ENCODE results near the gene BTN1A1. TPM values are rescaled to one million over a fixed set of nuclear protein-coding genes. Genes with fewer than 3 reads are reported as not detected.

BTN1A1 gene
- total RNA-seq, 1 experiment from 2014 or later, result 0.15 TPM

GRCh38 chr6:26543953-26544352 lies 43.9 kb downstream of the BTN1A1 start:
- Mint-ChIP-seq H3K27ac (0 out of 2 replicates have a peak overlapping the region, but pooled peaks have one; percentile 28), H3K4me1 (peaks cover 16% of the 10 kb centered on the region), H3K4me3 (no peak overlapping the region), H3K9me3 (no peaks in the 10 kb centered on the region), H3K36me3 (peaks cover 32% of the 10 kb centered on the region), H3K27me3 (ENCODE audit: low read depth) (no peaks in the 10 kb centered on the region)
- DNase-seq (ENCODE audit: low spot score) (no peak), ATAC-seq (peak; percentile 71)
- ChIA-PET POLR2A (interaction anchor here (0.7 kb wide), 1 partner anchor 632 kb away, joined by 5 read pairs; no protein-coding TSS in a partner anchor), CTCF (no interaction called here)
- no peak for TF ChIP-seq ZBTB21 (CRISPR knock-in tag; IDR thresholded peaks at IDR 0.05; ENCODE audit: borderline replicate concordance)
- no peak for TF ChIP-seq FOXP1 (CRISPR knock-in tag; IDR thresholded peaks at IDR 0.05; ENCODE audit: borderline replicate concordance)
- no peak for TF ChIP-seq PRRX2 (CRISPR knock-in tag; IDR thresholded peaks at IDR 0.05)
- no peak for TF ChIP-seq TEAD4 (CRISPR knock-in tag; IDR thresholded peaks at IDR 0.05)
- no peak for TF ChIP-seq ETV6 (CRISPR knock-in tag; IDR thresholded peaks at IDR 0.05)
- no peak for TF ChIP-seq USF2 (CRISPR knock-in tag; IDR thresholded peaks at IDR 0.05)
- no peak for TF ChIP-seq E2F1 (CRISPR knock-in tag; IDR thresholded peaks at IDR 0.05)
- TF ChIP-seq, protein P1, sequence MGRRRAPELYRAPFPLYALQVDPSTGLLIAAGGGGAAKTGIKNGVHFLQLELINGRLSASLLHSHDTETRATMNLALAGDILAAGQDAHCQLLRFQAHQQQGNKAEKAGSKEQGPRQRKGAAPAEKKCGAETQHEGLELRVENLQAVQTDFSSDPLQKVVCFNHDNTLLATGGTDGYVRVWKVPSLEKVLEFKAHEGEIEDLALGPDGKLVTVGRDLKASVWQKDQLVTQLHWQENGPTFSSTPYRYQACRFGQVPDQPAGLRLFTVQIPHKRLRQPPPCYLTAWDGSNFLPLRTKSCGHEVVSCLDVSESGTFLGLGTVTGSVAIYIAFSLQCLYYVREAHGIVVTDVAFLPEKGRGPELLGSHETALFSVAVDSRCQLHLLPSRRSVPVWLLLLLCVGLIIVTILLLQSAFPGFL (CRISPR knock-in tag; IDR thresholded peaks at IDR 0.05; ENCODE audit: borderline replicate concordance), result no peak
- no peak for TF ChIP-seq MXD4 (CRISPR knock-in tag; IDR thresholded peaks at IDR 0.05; ENCODE audit: borderline replicate concordance)
- TF ChIP-seq ZMAT4 (CRISPR knock-in tag; IDR thresholded peaks at IDR 0.05), result no peak
- TF ChIP-seq NR2C2 (CRISPR knock-in tag; IDR thresholded peaks at IDR 0.05), result no peak
- no peak for TF ChIP-seq IRF2 (CRISPR knock-in tag; IDR thresholded peaks at IDR 0.05; ENCODE audit: borderline replicate concordance, low read depth)
- TF ChIP-seq NFE2L1 (CRISPR knock-in tag; IDR thresholded peaks at IDR 0.05), result no peak
- TF ChIP-seq ELF4 (CRISPR knock-in tag; IDR thresholded peaks at IDR 0.05; ENCODE audit: low read depth), result no peak
- no peak for TF ChIP-seq CDX4 (CRISPR knock-in tag; IDR thresholded peaks at IDR 0.05; ENCODE audit: borderline replicate concordance)
- TF ChIP-seq TP53 (CRISPR knock-in tag; IDR thresholded peaks at IDR 0.05), result no peak

DNA sequence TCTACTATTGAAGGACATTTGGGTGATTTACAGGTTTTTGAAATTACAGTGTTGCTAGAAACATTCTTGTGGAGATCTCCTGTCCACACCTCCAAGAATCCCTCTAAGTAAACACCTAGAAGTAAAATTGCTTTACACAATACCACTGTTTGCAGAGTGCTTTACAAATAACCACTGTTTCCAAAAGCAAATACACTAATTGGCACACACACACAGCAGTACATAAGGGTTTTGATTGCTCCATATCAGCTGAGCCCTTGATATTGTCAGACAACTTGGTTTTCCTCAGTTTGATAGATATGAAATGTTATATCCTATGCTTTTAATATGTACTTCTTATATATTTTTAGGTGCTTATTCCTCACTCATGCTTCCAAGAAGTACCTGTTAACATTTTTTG lies 44.4 kb downstream of the BTN1A1 start:
- Mint-ChIP-seq H3K4me1 (peaks cover 14% of the 10 kb centered on the region), H3K36me3 (peaks cover 32% of the 10 kb centered on the region), H3K27ac (no peak overlapping the region), H3K9me3 (no peaks in the 10 kb centered on the region), H3K27me3 (ENCODE audit: low read depth) (no peaks in the 10 kb centered on the region), H3K4me3 (no peak overlapping the region)
- ChIA-PET CTCF (no interaction called here), POLR2A (no interaction called here)
- no peak for DNase-seq (ENCODE audit: low spot score)
- ATAC-seq, result no peak
- TF ChIP-seq MYBL2 (CRISPR knock-in tag; IDR thresholded peaks at IDR 0.05) (no peak), HMGA2 (CRISPR knock-in tag; IDR thresholded peaks at IDR 0.05) (no peak), RELA (CRISPR knock-in tag; IDR thresholded peaks at IDR 0.05; ENCODE audit: borderline replicate concordance) (no peak), TP53 (CRISPR knock-in tag; IDR thresholded peaks at IDR 0.05) (no peak), FOXP1 (CRISPR knock-in tag; IDR thresholded peaks at IDR 0.05; ENCODE audit: borderline replicate concordance) (no peak), MLX (CRISPR knock-in tag; IDR thresholded peaks at IDR 0.05) (no peak), ZNF423 (CRISPR knock-in tag; IDR thresholded peaks at IDR 0.05) (no peak), FOXJ3 (CRISPR knock-in tag; IDR thresholded peaks at IDR 0.05; ENCODE audit: borderline replicate concordance) (no peak), ESRRA (CRISPR knock-in tag; IDR thresholded peaks at IDR 0.05; ENCODE audit: borderline replicate concordance) (no peak)
- TF ChIP-seq, protein P2, sequence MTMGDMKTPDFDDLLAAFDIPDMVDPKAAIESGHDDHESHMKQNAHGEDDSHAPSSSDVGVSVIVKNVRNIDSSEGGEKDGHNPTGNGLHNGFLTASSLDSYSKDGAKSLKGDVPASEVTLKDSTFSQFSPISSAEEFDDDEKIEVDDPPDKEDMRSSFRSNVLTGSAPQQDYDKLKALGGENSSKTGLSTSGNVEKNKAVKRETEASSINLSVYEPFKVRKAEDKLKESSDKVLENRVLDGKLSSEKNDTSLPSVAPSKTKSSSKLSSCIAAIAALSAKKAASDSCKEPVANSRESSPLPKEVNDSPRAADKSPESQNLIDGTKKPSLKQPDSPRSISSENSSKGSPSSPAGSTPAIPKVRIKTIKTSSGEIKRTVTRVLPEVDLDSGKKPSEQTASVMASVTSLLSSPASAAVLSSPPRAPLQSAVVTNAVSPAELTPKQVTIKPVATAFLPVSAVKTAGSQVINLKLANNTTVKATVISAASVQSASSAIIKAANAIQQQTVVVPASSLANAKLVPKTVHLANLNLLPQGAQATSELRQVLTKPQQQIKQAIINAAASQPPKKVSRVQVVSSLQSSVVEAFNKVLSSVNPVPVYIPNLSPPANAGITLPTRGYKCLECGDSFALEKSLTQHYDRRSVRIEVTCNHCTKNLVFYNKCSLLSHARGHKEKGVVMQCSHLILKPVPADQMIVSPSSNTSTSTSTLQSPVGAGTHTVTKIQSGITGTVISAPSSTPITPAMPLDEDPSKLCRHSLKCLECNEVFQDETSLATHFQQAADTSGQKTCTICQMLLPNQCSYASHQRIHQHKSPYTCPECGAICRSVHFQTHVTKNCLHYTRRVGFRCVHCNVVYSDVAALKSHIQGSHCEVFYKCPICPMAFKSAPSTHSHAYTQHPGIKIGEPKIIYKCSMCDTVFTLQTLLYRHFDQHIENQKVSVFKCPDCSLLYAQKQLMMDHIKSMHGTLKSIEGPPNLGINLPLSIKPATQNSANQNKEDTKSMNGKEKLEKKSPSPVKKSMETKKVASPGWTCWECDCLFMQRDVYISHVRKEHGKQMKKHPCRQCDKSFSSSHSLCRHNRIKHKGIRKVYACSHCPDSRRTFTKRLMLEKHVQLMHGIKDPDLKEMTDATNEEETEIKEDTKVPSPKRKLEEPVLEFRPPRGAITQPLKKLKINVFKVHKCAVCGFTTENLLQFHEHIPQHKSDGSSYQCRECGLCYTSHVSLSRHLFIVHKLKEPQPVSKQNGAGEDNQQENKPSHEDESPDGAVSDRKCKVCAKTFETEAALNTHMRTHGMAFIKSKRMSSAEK (CRISPR knock-in tag; IDR thresholded peaks at IDR 0.05; ENCODE audit: borderline replicate concordance), result no peak
- TF ChIP-seq, protein P1 (CRISPR knock-in tag; IDR thresholded peaks at IDR 0.05; ENCODE audit: borderline replicate concordance), result no peak

Measured in WTC11 (cell line).